ENCODE measurements around the gene TBC1D14.

GRCh38 chr4:6881908-6882307 is 27.7 kb upstream of the TBC1D14 start:
- TF ChIP-seq, protein P1, sequence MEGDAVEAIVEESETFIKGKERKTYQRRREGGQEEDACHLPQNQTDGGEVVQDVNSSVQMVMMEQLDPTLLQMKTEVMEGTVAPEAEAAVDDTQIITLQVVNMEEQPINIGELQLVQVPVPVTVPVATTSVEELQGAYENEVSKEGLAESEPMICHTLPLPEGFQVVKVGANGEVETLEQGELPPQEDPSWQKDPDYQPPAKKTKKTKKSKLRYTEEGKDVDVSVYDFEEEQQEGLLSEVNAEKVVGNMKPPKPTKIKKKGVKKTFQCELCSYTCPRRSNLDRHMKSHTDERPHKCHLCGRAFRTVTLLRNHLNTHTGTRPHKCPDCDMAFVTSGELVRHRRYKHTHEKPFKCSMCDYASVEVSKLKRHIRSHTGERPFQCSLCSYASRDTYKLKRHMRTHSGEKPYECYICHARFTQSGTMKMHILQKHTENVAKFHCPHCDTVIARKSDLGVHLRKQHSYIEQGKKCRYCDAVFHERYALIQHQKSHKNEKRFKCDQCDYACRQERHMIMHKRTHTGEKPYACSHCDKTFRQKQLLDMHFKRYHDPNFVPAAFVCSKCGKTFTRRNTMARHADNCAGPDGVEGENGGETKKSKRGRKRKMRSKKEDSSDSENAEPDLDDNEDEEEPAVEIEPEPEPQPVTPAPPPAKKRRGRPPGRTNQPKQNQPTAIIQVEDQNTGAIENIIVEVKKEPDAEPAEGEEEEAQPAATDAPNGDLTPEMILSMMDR (IDR thresholded peaks at IDR 0.05), result no peak
- no peak for TF ChIP-seq POLR2A (IDR thresholded peaks at IDR 0.05)

All from testis (tissue), 2 donors.